ENCODE data around the gene RECK.
"Not testable (repeated sequence)": the region's sequence is repeated elsewhere in the genome, so short reads cannot be mapped to it uniquely, and the experiment has no call there.

Gene RECK

GRCh38 chr9:36036780-36037548, at the start of gene RECK:
Gene RECK, plus strand, starts transcription at chr9:36036913. Its CDS starts 86 bp downstream, at chr9:36036999.
- peak; percentile 73 to 74 for DNase-seq (ENCODE audit: low read depth in 2 of 2, low spot score in 1 of 2)

- DNase-seq (ENCODE audit: low read depth in 2 of 2, low spot score in 1 of 2) = no peak
Observed at GRCh38 chr9:35990155-35990554, 46.6 kb upstream of the RECK start.

- DNase-seq (ENCODE audit: low read depth in 2 of 2, low spot score in 1 of 2) = not testable (repeated sequence)
Observed at GRCh38 chr9:35993136-35993535, 43.6 kb upstream of the RECK start.

- DNase-seq (ENCODE audit: low read depth in 2 of 2, low spot score in 1 of 2) = no peak
Observed at GRCh38 chr9:35993976-35994720, 42.6 kb upstream of the RECK start.

- DNase-seq (ENCODE audit: low read depth in 2 of 2, low spot score in 1 of 2) = no peak
Observed at GRCh38 chr9:35994959-35995358, 41.8 kb upstream of the RECK start.

- no peak for DNase-seq (ENCODE audit: low read depth in 2 of 2, low spot score in 1 of 2)
Observed at GRCh38 chr9:35996358-35996970, 40.2 kb upstream of the RECK start.

- DNase-seq (ENCODE audit: low read depth in 2 of 2, low spot score in 1 of 2) = not testable (repeated sequence)
Observed at GRCh38 chr9:35997016-35997415, 39.7 kb upstream of the RECK start.

- DNase-seq (ENCODE audit: low read depth in 2 of 2, low spot score in 1 of 2) = no peak
Observed at GRCh38 chr9:35998333-35998732, 38.4 kb upstream of the RECK start.

GRCh38 chr9:36005891-36006290, 30.8 kb upstream of the RECK start:
- DNase-seq (ENCODE audit: low read depth in 2 of 2, low spot score in 1 of 2) = no peak

GRCh38 chr9:36006549-36007315, 30.0 kb upstream of the RECK start:
- no peak for DNase-seq (ENCODE audit: low read depth in 2 of 2, low spot score in 1 of 2)

- DNase-seq (ENCODE audit: low read depth in 2 of 2, low spot score in 1 of 2) = no peak
Observed at GRCh38 chr9:36007316-36007708, 29.4 kb upstream of the RECK start.

GRCh38 chr9:36007852-36008251, 28.9 kb upstream of the RECK start:
- no peak for DNase-seq (ENCODE audit: low read depth in 2 of 2, low spot score in 1 of 2)

GRCh38 chr9:36008774-36009300, 27.9 kb upstream of the RECK start:
- peak; percentile 29 to 40 for DNase-seq (ENCODE audit: low read depth in 2 of 2, low spot score in 1 of 2)

GRCh38 chr9:36011379-36011778, 25.3 kb upstream of the RECK start:
- DNase-seq (ENCODE audit: low read depth in 2 of 2, low spot score in 1 of 2) = no peak

- no peak for DNase-seq (ENCODE audit: low read depth in 2 of 2, low spot score in 1 of 2)
Observed at GRCh38 chr9:36017278-36017677, 19.4 kb upstream of the RECK start.

- no peak for DNase-seq (ENCODE audit: low read depth in 2 of 2, low spot score in 1 of 2)
Observed at GRCh38 chr9:36018129-36018528, 18.6 kb upstream of the RECK start.

- DNase-seq (ENCODE audit: low read depth in 2 of 2, low spot score in 1 of 2) = no peak
Observed at GRCh38 chr9:36018891-36019720, 17.6 kb upstream of the RECK start.

- no peak for DNase-seq (ENCODE audit: low read depth in 2 of 2, low spot score in 1 of 2)
Observed at GRCh38 chr9:36021968-36022367, 14.7 kb upstream of the RECK start.

GRCh38 chr9:36023260-36024048, 13.3 kb upstream of the RECK start:
- peak; percentile 2 to 28 for DNase-seq (ENCODE audit: low read depth in 2 of 2, low spot score in 1 of 2)

Data from stimulated activated CD8-positive, alpha-beta memory T cell treated with anti-CD3 and anti-CD28 coated beads, Interleukin-4, amount 100 ng/mL, for 4 hours (primary cell).